ENCODE results near the gene ASB3. TPM values are rescaled to one million over a fixed set of nuclear protein-coding genes. Genes with fewer than 3 reads are reported as not detected.

ASB3 gene
- total and polyA plus RNA-seq, 9 of the 15 experiments (the other 6 are each of a cell fraction or from before 2014, with no cell fraction given) = 13.6 to 35.3 (median 18.7) TPM

GRCh38 chr2:53668624-53669026, 118.1 kb downstream of the ASB3 start (continued):
- TF ChIP-seq ZNF133 (CRISPR knock-in tag; IDR thresholded peaks at IDR 0.05) (no peak), SMAD3 (CRISPR knock-in tag; conservative IDR thresholded peaks at IDR 0.05) (no peak), EP300 (IDR thresholded peaks at IDR 0.05; ENCODE audit: low read length) (peak; percentile 95), RBM25 (IDR thresholded peaks at IDR 0.05; ENCODE audit: low read depth, low read length, severe bottlenecking) (no peak), ZNF436 (CRISPR knock-in tag; IDR thresholded peaks at IDR 0.05) (no peak), MTA2 (IDR thresholded peaks at IDR 0.05; ENCODE audit: low read depth) (peak; percentile 93), COPS2 (conservative IDR thresholded peaks at IDR 0.05) (no peak), PCBP1 (IDR thresholded peaks at IDR 0.05; ENCODE audit: low read depth, low read length, poor library complexity, severe bottlenecking) (no peak), IFI16 (CRISPR knock-in tag; IDR thresholded peaks at IDR 0.05) (no peak), XRCC5 (IDR thresholded peaks at IDR 0.05; ENCODE audit: low read depth, low read length) (no peak), ZNF140 (CRISPR knock-in tag; IDR thresholded peaks at IDR 0.05) (no peak), SMARCC2 (IDR thresholded peaks at IDR 0.05; ENCODE audit: low read depth) (peak; percentile 96), ARID4B (CRISPR knock-in tag; IDR thresholded peaks at IDR 0.05) (no peak), TBL1XR1 (IDR thresholded peaks at IDR 0.05; ENCODE audit: low read length in 2 of 2) (peak in 1 of 2 experiments; percentile 97; a peak in 2 of 4 replicates), CBX1 (IDR thresholded peaks at IDR 0.05; ENCODE audit: low read depth) (no peak), L3MBTL2 (IDR thresholded peaks at IDR 0.05) (no peak), SETDB1 (IDR thresholded peaks at IDR 0.05; ENCODE audit: low read length) (no peak), ATF1 (CRISPR knock-in tag; IDR thresholded peaks at IDR 0.05) (no peak), ATF1 (tag; IDR thresholded peaks at IDR 0.05) (peak; percentile 94), ZNF3 (CRISPR knock-in tag; IDR thresholded peaks at IDR 0.05) (no peak), CREM (IDR thresholded peaks at IDR 0.05; ENCODE audit: low read depth) (peak; percentile 97), PML (IDR thresholded peaks at IDR 0.05; ENCODE audit: low read length) (peak; percentile 93), POLR2G (IDR thresholded peaks at IDR 0.05; ENCODE audit: low read depth, low read length) (no peak), KDM4B (IDR thresholded peaks at IDR 0.05; ENCODE audit: borderline replicate concordance in 2 of 2, low read depth in 1 of 2) (no peak), TAL1 (IDR thresholded peaks at IDR 0.05) (peak; percentile 96), WHSC1 (IDR thresholded peaks at IDR 0.05; ENCODE audit: low read length) (no peak), JUN (IDR thresholded peaks at IDR 0.05; ENCODE audit: borderline replicate concordance, low read depth, low read length) (peak; percentile 99), JUN (CRISPR knock-in tag; IDR thresholded peaks at IDR 0.05; ENCODE audit: borderline replicate concordance) (peak; percentile 87; the same call in 1 of the 2 replicates), EGR1 (conservative IDR thresholded peaks at IDR 0.05) (peak; percentile 94)
- TF ChIP-seq, protein P1, sequence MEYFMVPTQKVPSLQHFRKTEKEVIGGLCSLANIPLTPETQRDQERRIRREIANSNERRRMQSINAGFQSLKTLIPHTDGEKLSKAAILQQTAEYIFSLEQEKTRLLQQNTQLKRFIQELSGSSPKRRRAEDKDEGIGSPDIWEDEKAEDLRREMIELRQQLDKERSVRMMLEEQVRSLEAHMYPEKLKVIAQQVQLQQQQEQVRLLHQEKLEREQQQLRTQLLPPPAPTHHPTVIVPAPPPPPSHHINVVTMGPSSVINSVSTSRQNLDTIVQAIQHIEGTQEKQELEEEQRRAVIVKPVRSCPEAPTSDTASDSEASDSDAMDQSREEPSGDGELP (CRISPR knock-in tag; IDR thresholded peaks at IDR 0.05; ENCODE audit: borderline replicate concordance) = peak; percentile 81
